Measurements from ENCODE around the gene PRAMEF1. TPM values are rescaled to one million over a fixed set of nuclear protein-coding genes. Genes with fewer than 3 reads are reported as not detected.
A peak's percentile ranks its signal among the peaks of the same experiment; 100 is the strongest.
"Not testable (repeated sequence)": the region's sequence is repeated elsewhere in the genome, so short reads cannot be mapped to it uniquely, and the experiment has no call there.

The PRAMEF1 gene
- total and polyA plus RNA-seq, 2 experiments from 2014 or later, result not detected

GRCh38 chr1:12811409-12811784 is 20.2 kb downstream of the PRAMEF1 start:
- H2AFZ ChIP-seq, result no peak overlapping the region
- peak overlapping the region; percentile 59 for H3K4me2 ChIP-seq (ENCODE audit: unreplicated experiment)

GRCh38 chr1:12819061-12819460 is 27.9 kb downstream of the PRAMEF1 start:
- H3K4me3 ChIP-seq; H3K4me2 ChIP-seq (ENCODE audit: unreplicated experiment); in situ Hi-C loops (cut with MboI); DNase-seq; H2AFZ ChIP-seq; H3K27ac ChIP-seq; H3K9me2 ChIP-seq (ENCODE audit: insufficient read depth); H3K79me2 ChIP-seq (ENCODE audit: insufficient read depth); H3K27me3 ChIP-seq (replicated peaks; ENCODE audit: insufficient read depth); H3K9me3 ChIP-seq (ENCODE audit: low read depth); H3K4me1 ChIP-seq (ENCODE audit: insufficient read depth); H3F3A ChIP-seq (ENCODE audit: insufficient read depth); H3K36me3 ChIP-seq (ENCODE audit: low read depth); H3K9ac ChIP-seq; H4K20me1 ChIP-seq (ENCODE audit: insufficient read depth): not testable (repeated sequence)
- 19 to 29% methylated on average over 5 to 6 of the region's 6 CpGs for WGBS, 2 experiments (ENCODE audit: low coverage in 1 of 2, low lambda C conversion rate in 2 of 2, missing lambda C conversion rate in 2 of 2)

More at GRCh38 chr1:12811409-12811784, 20.2 kb downstream of the PRAMEF1 start:
- Histone ChIP-seq H3K4me1 (ENCODE audit: insufficient read depth) (peaks cover 13% of the 10 kb centered on the region), H3K27me3 (replicated peaks; ENCODE audit: insufficient read depth) (no peaks in the 10 kb centered on the region), H3K9ac (peak overlapping the region; percentile 43), H3K9me3 (ENCODE audit: low read depth) (no peaks in the 10 kb centered on the region), H3K4me3 (peak overlapping the region; percentile 44), H3K36me3 (ENCODE audit: low read depth) (no peaks in the 10 kb centered on the region), H3F3A (ENCODE audit: insufficient read depth) (peaks cover 4% of the 10 kb centered on the region; the same call in 1 of the 2 replicates), H3K79me2 (ENCODE audit: insufficient read depth) (no peaks in the 10 kb centered on the region), H3K27ac (peak overlapping the region; percentile 61), H3K9me2 (ENCODE audit: insufficient read depth) (no peaks in the 10 kb centered on the region), H4K20me1 (ENCODE audit: insufficient read depth) (no peaks in the 10 kb centered on the region)
- in situ Hi-C loops (cut with MboI), result no loop called here
- peak; percentile 74 for DNase-seq
- TF ChIP-seq EZH2 (IDR thresholded peaks at IDR 0.05; ENCODE audit: insufficient read depth, poor library complexity, severe bottlenecking), result no peak
- TF ChIP-seq EZH2phosphoT487 (IDR thresholded peaks at IDR 0.05; ENCODE audit: insufficient read depth, low read depth), result no peak
- 15 to 17% methylated on average over 2 of the region's 2 CpGs for WGBS, 2 experiments (ENCODE audit: low coverage in 1 of 2, low lambda C conversion rate in 2 of 2, missing lambda C conversion rate in 2 of 2)

GRCh38 chr1:12831310-12831709 is 40.1 kb downstream of the PRAMEF1 start, which contains the start of gene PRAMEF11:
TSS of gene PRAMEF11 (minus strand) at chr1:12831410. CDS start at chr1:12828789, 2,621 bp downstream.
- H3K36me3 ChIP-seq (ENCODE audit: low read depth); H4K20me1 ChIP-seq (ENCODE audit: insufficient read depth); H3K4me1 ChIP-seq (ENCODE audit: insufficient read depth); H3K4me3 ChIP-seq; H3K79me2 ChIP-seq (ENCODE audit: insufficient read depth); H3F3A ChIP-seq (ENCODE audit: insufficient read depth); H2AFZ ChIP-seq; H3K27ac ChIP-seq; H3K4me2 ChIP-seq (ENCODE audit: unreplicated experiment); H3K9me2 ChIP-seq (ENCODE audit: insufficient read depth); H3K27me3 ChIP-seq (replicated peaks; ENCODE audit: insufficient read depth); DNase-seq; H3K9me3 ChIP-seq (ENCODE audit: low read depth); in situ Hi-C loops (cut with MboI); H3K9ac ChIP-seq: not testable (repeated sequence)
- 14 to 25% methylated on average over 3 of the region's 3 CpGs for WGBS, 2 experiments (ENCODE audit: low coverage in 1 of 2, low lambda C conversion rate in 2 of 2, missing lambda C conversion rate in 2 of 2)

GRCh38 chr1:12833251-12833650 is 42.1 kb downstream of the PRAMEF1 start:
- H4K20me1 ChIP-seq (ENCODE audit: insufficient read depth); H3K36me3 ChIP-seq (ENCODE audit: low read depth); H3K27me3 ChIP-seq (replicated peaks; ENCODE audit: insufficient read depth); H3K27ac ChIP-seq; H3K9me2 ChIP-seq (ENCODE audit: insufficient read depth); H3K9me3 ChIP-seq (ENCODE audit: low read depth); H3K79me2 ChIP-seq (ENCODE audit: insufficient read depth); H2AFZ ChIP-seq; H3K4me3 ChIP-seq; H3K4me1 ChIP-seq (ENCODE audit: insufficient read depth); H3K4me2 ChIP-seq (ENCODE audit: unreplicated experiment); in situ Hi-C loops (cut with MboI); DNase-seq; H3F3A ChIP-seq (ENCODE audit: insufficient read depth); H3K9ac ChIP-seq: not testable (repeated sequence)
- 6 to 12% methylated on average over 2 of the region's 2 CpGs for WGBS, 2 experiments (ENCODE audit: low coverage in 1 of 2, low lambda C conversion rate in 2 of 2, missing lambda C conversion rate in 2 of 2)

Other genes with a start within 250 kb of the PRAMEF1 start
- gene DHRS3, start 173.2 kb upstream of the PRAMEF1 start, total RNA-seq (2014; rRNA removed; shearing (Covaris generic)), result 53.1 and 55.2 TPM in 2 replicates
- gene DHRS3, start 173.2 kb upstream of the PRAMEF1 start, polyA plus RNA-seq (2016; fragmentation: Nextera tagmentation; extraction: Ambion mirVana), result 120 and 123 TPM in 2 replicates
- gene AADACL4, start 147.3 kb upstream of the PRAMEF1 start, total RNA-seq (2014; rRNA removed; shearing (Covaris generic)), result not detected in 2 replicates
- not detected in 2 replicates for gene AADACL4, start 147.3 kb upstream of the PRAMEF1 start, polyA plus RNA-seq (2016; fragmentation: Nextera tagmentation; extraction: Ambion mirVana)
- gene AADACL3, start 75.3 kb upstream of the PRAMEF1 start, total RNA-seq (2014; rRNA removed; shearing (Covaris generic)), result not detected in 2 replicates
- gene AADACL3, start 75.3 kb upstream of the PRAMEF1 start, polyA plus RNA-seq (2016; fragmentation: Nextera tagmentation; extraction: Ambion mirVana), result not detected in 2 replicates
- not detected in 2 replicates for gene CFAP107, start 45.2 kb upstream of the PRAMEF1 start, total RNA-seq (2014; rRNA removed; shearing (Covaris generic))
- not detected in 2 replicates for gene CFAP107, start 45.2 kb upstream of the PRAMEF1 start, polyA plus RNA-seq (2016; fragmentation: Nextera tagmentation; extraction: Ambion mirVana)
- not detected in 2 replicates for gene PRAMEF12, start 17.7 kb upstream of the PRAMEF1 start, total RNA-seq (2014; rRNA removed; shearing (Covaris generic))
- not detected in 2 replicates for gene PRAMEF12, start 17.7 kb upstream of the PRAMEF1 start, polyA plus RNA-seq (2016; fragmentation: Nextera tagmentation; extraction: Ambion mirVana)
- not detected in 2 replicates for gene PRAMEF11, start 40.0 kb downstream of the PRAMEF1 start, total RNA-seq (2014; rRNA removed; shearing (Covaris generic))
- gene PRAMEF11, start 40.0 kb downstream of the PRAMEF1 start, polyA plus RNA-seq (2016; fragmentation: Nextera tagmentation; extraction: Ambion mirVana), result not detected in 2 replicates
- not detected in 2 replicates for gene HNRNPCL1, start 57.3 kb downstream of the PRAMEF1 start, total RNA-seq (2014; rRNA removed; shearing (Covaris generic))
- not detected in 2 replicates for gene HNRNPCL1, start 57.3 kb downstream of the PRAMEF1 start, polyA plus RNA-seq (2016; fragmentation: Nextera tagmentation; extraction: Ambion mirVana)
- gene PRAMEF2, start 65.7 kb downstream of the PRAMEF1 start, total RNA-seq (2014; rRNA removed; shearing (Covaris generic)), result not detected in 2 replicates
- not detected in 2 replicates for gene PRAMEF2, start 65.7 kb downstream of the PRAMEF1 start, polyA plus RNA-seq (2016; fragmentation: Nextera tagmentation; extraction: Ambion mirVana)
- gene PRAMEF4, start 94.8 kb downstream of the PRAMEF1 start, total RNA-seq (2014; rRNA removed; shearing (Covaris generic)), result not detected in 2 replicates
- gene PRAMEF4, start 94.8 kb downstream of the PRAMEF1 start, polyA plus RNA-seq (2016; fragmentation: Nextera tagmentation; extraction: Ambion mirVana), result not detected in 2 replicates
- gene PRAMEF10, start 106.9 kb downstream of the PRAMEF1 start, total RNA-seq (2014; rRNA removed; shearing (Covaris generic)), result not detected in 2 replicates
- gene PRAMEF10, start 106.9 kb downstream of the PRAMEF1 start, polyA plus RNA-seq (2016; fragmentation: Nextera tagmentation; extraction: Ambion mirVana), result not detected in 2 replicates
- not detected in 2 replicates for gene PRAMEF7, start 125.2 kb downstream of the PRAMEF1 start, total RNA-seq (2014; rRNA removed; shearing (Covaris generic))
- gene PRAMEF7, start 125.2 kb downstream of the PRAMEF1 start, polyA plus RNA-seq (2016; fragmentation: Nextera tagmentation; extraction: Ambion mirVana), result not detected in 2 replicates
- not detected in 2 replicates for gene PRAMEF6, start 156.2 kb downstream of the PRAMEF1 start, total RNA-seq (2014; rRNA removed; shearing (Covaris generic))
- not detected in 2 replicates for gene PRAMEF6, start 156.2 kb downstream of the PRAMEF1 start, polyA plus RNA-seq (2016; fragmentation: Nextera tagmentation; extraction: Ambion mirVana)